Choroid plexus epithelial cell (primary cell): Measurements from ENCODE around the gene PGAP6.

Source experiments
- DNase-seq: peaks from one replicate; pipeline ENCODE4 v3.0.0-alpha.2; 2010; ENCODE audit warnings: low read depth
- H3K4me3 ChIP-seq: 2 replicates; pipeline ENCODE4 v1.5.1; 2011; ENCODE audit warnings: low read depth, mild to moderate bottlenecking, control low read depth, low read length, moderate library complexity
- CTCF ChIP-seq: conservative IDR thresholded peaks from 2 replicates; pipeline ENCODE4 v1.5.1; 2011; ENCODE audit warnings: low read depth, mild to moderate bottlenecking, control low read depth, inconsistent platforms, low read length, moderate library complexity

The PGAP6 gene

GRCh38 chr16:399340-400019 lies 17.7 kb upstream of the PGAP6 start:
- H3K4me3 ChIP-seq = no peak overlapping the region
- no peak for TF ChIP-seq CTCF
- DNase-seq = no peak

GRCh38 chr16:398561-399339 lies 17.0 kb upstream of the PGAP6 start:
- DNase-seq = no peak
- H3K4me3 ChIP-seq = no peak overlapping the region
- no peak for TF ChIP-seq CTCF

- DNase-seq = peak; percentile 52
- TF ChIP-seq CTCF = peak; percentile 47
- H3K4me3 ChIP-seq = peak overlapping the region; percentile 13
These were observed 16.1 kb upstream of the PGAP6 start for GRCh38 chr16:397736-398332.

GRCh38 chr16:397135-397661 lies 15.4 kb upstream of the PGAP6 start, which contains the start of gene NME4:
NME4 (plus strand) TSS chr16:397199; CDS start chr16:397223, 24 bp downstream.
- no peak for TF ChIP-seq CTCF
- peak within 1 kb of the TSS; percentile 62 for H3K4me3 ChIP-seq
- DNase-seq = peak; percentile 28

- H3K4me3 ChIP-seq = peak overlapping the region; percentile 62
- TF ChIP-seq CTCF = no peak
- peak; percentile 50 for DNase-seq
These were observed 14.8 kb upstream of the PGAP6 start for GRCh38 chr16:396605-397004.

- peak overlapping the region; percentile 62 for H3K4me3 ChIP-seq
- no peak for TF ChIP-seq CTCF
These were observed 14.4 kb upstream of the PGAP6 start for GRCh38 chr16:396199-396598.

More at GRCh38 chr16:396199-396598, 14.4 kb upstream of the PGAP6 start:
- no peak for DNase-seq
